Measurements from ENCODE around the gene ALB.

ALB gene

DNA sequence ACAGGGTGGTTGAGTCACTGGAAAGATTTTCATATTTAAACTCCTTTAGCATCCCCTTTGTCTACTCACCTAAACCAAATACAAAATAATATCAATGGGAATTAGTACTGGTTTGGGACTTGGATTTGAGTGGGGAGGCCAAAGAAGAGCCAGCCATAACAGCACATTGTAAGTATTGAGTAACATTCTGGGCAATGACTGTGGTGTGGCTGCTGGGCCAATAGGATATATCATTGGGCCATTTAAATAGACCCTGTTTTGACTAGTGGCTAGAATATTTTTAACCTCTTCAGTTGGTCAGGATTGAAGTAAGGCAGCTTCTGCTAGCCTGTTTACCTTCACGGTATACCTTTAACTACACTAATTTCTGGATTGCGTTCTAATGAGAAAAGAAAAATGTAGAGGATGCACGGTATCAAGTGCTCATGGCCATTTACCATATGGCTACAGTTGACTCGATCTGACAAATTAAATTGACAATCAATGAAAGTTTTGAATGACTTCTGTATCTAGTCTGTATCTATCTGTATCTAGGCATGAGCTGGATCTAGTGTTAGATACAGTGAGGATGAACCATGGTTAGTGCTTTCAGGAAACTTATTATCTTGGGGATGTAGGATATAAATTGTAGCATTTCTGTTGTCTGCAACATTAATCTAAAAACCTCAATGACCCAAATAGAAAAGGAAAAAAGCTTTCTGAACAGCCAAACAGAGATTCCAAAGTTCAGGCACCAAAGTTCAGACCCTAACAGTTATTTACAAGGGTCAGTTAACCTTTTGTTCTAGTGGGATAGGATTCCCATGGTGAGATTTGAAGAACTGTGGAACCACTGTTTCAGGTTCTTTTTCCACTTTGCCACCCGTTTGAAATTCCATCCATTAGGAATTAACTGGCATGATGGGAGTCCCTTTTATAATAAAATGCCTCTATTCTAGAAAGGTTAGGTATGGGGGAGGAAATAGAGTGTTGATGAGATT lies 6.8 kb upstream of the ALB start:
- TF ChIP-seq, protein P1, sequence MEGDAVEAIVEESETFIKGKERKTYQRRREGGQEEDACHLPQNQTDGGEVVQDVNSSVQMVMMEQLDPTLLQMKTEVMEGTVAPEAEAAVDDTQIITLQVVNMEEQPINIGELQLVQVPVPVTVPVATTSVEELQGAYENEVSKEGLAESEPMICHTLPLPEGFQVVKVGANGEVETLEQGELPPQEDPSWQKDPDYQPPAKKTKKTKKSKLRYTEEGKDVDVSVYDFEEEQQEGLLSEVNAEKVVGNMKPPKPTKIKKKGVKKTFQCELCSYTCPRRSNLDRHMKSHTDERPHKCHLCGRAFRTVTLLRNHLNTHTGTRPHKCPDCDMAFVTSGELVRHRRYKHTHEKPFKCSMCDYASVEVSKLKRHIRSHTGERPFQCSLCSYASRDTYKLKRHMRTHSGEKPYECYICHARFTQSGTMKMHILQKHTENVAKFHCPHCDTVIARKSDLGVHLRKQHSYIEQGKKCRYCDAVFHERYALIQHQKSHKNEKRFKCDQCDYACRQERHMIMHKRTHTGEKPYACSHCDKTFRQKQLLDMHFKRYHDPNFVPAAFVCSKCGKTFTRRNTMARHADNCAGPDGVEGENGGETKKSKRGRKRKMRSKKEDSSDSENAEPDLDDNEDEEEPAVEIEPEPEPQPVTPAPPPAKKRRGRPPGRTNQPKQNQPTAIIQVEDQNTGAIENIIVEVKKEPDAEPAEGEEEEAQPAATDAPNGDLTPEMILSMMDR (conservative IDR thresholded peaks at IDR 0.05; ENCODE audit: low read depth, low read length): no peak
- no peak overlapping the region for H3K4me3 ChIP-seq (ENCODE audit: low read length)
- no peak for DNase-seq (ENCODE audit: low read depth)

DNA sequence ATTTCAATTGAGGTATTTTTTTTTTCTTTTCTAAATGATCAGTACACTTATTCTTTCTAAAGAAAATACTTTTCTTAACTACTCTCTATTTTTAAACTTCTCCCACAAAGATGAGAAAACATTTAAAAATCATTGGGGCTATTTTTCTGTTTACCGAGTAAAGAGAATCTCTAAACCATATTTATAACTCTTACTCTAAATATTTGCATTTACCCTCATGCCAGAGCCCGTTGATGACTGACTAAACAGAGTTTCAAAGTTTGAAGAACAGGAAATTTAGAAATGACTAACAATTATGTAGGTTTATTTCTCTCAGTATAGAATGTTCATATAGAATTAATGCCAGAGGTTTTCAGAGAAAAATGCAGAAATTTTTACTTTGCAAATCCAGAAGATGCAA lies 2.7 kb upstream of the ALB start:
- TF ChIP-seq, protein P1 (conservative IDR thresholded peaks at IDR 0.05; ENCODE audit: low read depth, low read length): no peak
- no peak overlapping the region for H3K4me3 ChIP-seq (ENCODE audit: low read length)
- DNase-seq (ENCODE audit: low read depth): no peak

DNA sequence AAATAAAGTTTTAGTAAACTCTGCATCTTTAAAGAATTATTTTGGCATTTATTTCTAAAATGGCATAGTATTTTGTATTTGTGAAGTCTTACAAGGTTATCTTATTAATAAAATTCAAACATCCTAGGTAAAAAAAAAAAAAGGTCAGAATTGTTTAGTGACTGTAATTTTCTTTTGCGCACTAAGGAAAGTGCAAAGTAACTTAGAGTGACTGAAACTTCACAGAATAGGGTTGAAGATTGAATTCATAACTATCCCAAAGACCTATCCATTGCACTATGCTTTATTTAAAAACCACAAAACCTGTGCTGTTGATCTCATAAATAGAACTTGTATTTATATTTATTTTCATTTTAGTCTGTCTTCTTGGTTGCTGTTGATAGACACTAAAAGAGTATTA lies 370 bp downstream of the ALB start:
- TF ChIP-seq, protein P1 (conservative IDR thresholded peaks at IDR 0.05; ENCODE audit: low read depth, low read length): no peak
- H3K4me3 ChIP-seq (ENCODE audit: low read length): no peak overlapping the region
- DNase-seq (ENCODE audit: low read depth): no peak

DNA sequence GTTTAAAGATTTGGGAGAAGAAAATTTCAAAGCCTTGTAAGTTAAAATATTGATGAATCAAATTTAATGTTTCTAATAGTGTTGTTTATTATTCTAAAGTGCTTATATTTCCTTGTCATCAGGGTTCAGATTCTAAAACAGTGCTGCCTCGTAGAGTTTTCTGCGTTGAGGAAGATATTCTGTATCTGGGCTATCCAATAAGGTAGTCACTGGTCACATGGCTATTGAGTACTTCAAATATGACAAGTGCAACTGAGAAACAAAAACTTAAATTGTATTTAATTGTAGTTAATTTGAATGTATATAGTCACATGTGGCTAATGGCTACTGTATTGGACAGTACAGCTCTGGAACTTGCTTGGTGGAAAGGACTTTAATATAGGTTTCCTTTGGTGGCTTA lies 1.1 kb downstream of the ALB start:
- no peak for DNase-seq (ENCODE audit: low read depth)
- TF ChIP-seq, protein P1 (conservative IDR thresholded peaks at IDR 0.05; ENCODE audit: low read depth, low read length): no peak

DNA sequence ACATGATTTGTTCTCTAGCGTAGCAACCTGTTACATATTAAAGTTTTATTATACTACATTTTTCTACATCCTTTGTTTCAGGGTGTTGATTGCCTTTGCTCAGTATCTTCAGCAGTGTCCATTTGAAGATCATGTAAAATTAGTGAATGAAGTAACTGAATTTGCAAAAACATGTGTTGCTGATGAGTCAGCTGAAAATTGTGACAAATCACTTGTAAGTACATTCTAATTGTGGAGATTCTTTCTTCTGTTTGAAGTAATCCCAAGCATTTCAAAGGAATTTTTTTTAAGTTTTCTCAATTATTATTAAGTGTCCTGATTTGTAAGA lies 2.4 kb downstream of the ALB start:
- TF ChIP-seq, protein P1 (conservative IDR thresholded peaks at IDR 0.05; ENCODE audit: low read depth, low read length): no peak
- H3K4me3 ChIP-seq (ENCODE audit: low read length): no peak overlapping the region
- no peak for DNase-seq (ENCODE audit: low read depth)

More for the DNA sequence above, 1.1 kb downstream of the ALB start:
- H3K4me3 ChIP-seq (ENCODE audit: low read length): no peak overlapping the region

DNA sequence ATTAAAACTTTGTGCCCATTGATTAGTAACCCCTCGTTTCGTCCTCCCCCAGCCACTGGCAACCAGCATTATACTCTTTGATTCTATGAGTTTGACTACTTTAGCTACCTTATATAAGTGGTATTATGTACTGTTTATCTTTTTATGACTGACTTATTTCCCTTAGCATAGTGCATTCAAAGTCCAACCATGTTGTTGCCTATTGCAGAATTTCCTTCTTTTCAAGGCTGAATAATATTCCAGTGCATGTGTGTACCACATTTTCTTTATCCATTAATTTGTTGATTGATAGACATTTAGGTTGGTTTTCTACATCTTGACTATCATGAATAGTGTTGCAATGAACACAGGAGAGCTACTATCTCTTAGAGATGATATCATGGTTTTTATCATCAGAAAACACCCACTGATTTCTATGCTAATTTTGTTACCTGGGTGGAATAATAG lies 3.2 kb downstream of the ALB start:
- TF ChIP-seq, protein P1 (conservative IDR thresholded peaks at IDR 0.05; ENCODE audit: low read depth, low read length): no peak
- DNase-seq (ENCODE audit: low read depth): no peak
- H3K4me3 ChIP-seq (ENCODE audit: low read length): no peak overlapping the region
